ENCODE results near the gene GPATCH8.

DNA sequence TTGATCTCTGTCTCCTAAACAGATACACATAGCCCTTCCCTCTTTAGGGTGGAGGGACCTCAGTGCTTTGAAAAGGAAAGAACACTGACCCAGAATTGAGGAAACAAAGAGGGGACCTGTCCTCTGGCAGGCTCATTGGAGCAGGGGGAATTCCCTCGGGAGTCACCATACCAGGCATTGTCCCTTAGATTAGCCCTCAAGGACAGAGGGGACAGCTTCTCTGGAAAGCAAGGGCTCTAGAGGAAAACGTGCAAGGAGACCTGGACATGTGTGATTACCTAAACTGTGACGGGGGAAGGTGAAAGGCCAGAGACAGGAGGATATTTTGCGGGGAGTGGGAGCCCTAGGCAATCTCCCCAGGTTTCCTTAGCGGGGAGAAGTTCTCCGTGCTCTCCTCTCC is 46.5 kb upstream of the GPATCH8 start:
- TF ChIP-seq, protein P1, sequence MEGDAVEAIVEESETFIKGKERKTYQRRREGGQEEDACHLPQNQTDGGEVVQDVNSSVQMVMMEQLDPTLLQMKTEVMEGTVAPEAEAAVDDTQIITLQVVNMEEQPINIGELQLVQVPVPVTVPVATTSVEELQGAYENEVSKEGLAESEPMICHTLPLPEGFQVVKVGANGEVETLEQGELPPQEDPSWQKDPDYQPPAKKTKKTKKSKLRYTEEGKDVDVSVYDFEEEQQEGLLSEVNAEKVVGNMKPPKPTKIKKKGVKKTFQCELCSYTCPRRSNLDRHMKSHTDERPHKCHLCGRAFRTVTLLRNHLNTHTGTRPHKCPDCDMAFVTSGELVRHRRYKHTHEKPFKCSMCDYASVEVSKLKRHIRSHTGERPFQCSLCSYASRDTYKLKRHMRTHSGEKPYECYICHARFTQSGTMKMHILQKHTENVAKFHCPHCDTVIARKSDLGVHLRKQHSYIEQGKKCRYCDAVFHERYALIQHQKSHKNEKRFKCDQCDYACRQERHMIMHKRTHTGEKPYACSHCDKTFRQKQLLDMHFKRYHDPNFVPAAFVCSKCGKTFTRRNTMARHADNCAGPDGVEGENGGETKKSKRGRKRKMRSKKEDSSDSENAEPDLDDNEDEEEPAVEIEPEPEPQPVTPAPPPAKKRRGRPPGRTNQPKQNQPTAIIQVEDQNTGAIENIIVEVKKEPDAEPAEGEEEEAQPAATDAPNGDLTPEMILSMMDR (IDR thresholded peaks at IDR 0.05 in 8 of 11, conservative IDR thresholded peaks at IDR 0.05 in 3 of 11) = no peak
- no peak for TF ChIP-seq POLR2A (IDR thresholded peaks at IDR 0.05)
- no peak for TF ChIP-seq POLR2AphosphoS5 (IDR thresholded peaks at IDR 0.05)
